Upper lobe of right lung (tissue), 1 donor: ENCODE measurements around the gene PEMT. TPM values are rescaled to one million over a fixed set of nuclear protein-coding genes. Genes with fewer than 3 reads are reported as not detected.

Experiments
- ATAC-seq: fragments of 200-7000 bp; cut with Tn5 transposase; one replicate; pipeline ENCODE4 v1.9.1; 2020; ENCODE audit warnings: mild to moderate bottlenecking, moderate library complexity
- DNase-seq: peaks from one replicate; pipeline ENCODE4 v3.0.0-alpha.2; 2020
- H3K27ac ChIP-seq: fragments of 200-600 bp; one replicate; pipeline ENCODE4 v1.8.0; 2022
- H3K27me3 ChIP-seq: fragments of 200-600 bp; one replicate; pipeline ENCODE4 v1.8.0; 2022; ENCODE audit warnings: mild to moderate bottlenecking
- H3K36me3 ChIP-seq: fragments of 200-600 bp; one replicate; pipeline ENCODE4 v1.8.0; 2022
- H3K4me1 ChIP-seq: fragments of 200-600 bp; one replicate; pipeline ENCODE4 v1.8.0; 2022
- H3K4me3 ChIP-seq: fragments of 200-600 bp; one replicate; pipeline ENCODE4 v1.8.0; 2022; ENCODE audit warnings: mild to moderate bottlenecking
- H3K9me3 ChIP-seq: fragments of 200-600 bp; one replicate; pipeline ENCODE4 v1.8.0; 2022
- CTCF ChIP-seq: fragments of 200-600 bp; IDR thresholded peaks from one replicate; pipeline ENCODE4 v1.8.0; 2022; ENCODE audit warnings: antibody characterized with exemption
- intact Hi-C: fragments of 100-400 bp; cut with DNase I; formaldehyde crosslinking; loops from one replicate; pipeline ENCODE4 v1.11.0; 2022
- total RNA-seq: library from RNA; stranded (reverse); fragmentation: NEBNext Ultra II Directional; extraction: Animal tissue kit (Norgen Biotek cat#: 25700); gene quantifications from one replicate; pipeline ENCODE4 v1.2.1, GENCODE V29; 2021
- donor health status: DM: no; HTN: yes; CAD: no; lungs with severe emphysema.

PEMT gene
- total RNA-seq, 1 donor from 2014 or later, result 29.6 TPM

GRCh38 chr17:17493249-17493985 lies 98.1 kb downstream of the PEMT start:
- ATAC-seq (no peak), DNase-seq (peak; percentile 67)
- Histone ChIP-seq H3K27ac (no peak overlapping the region), H3K9me3 (no peaks in the 10 kb centered on the region), H3K36me3 (peaks cover 23% of the 10 kb centered on the region), H3K4me1 (peaks cover 18% of the 10 kb centered on the region), H3K4me3 (peak overlapping the region; percentile 68), H3K27me3 (no peaks in the 10 kb centered on the region)
- no peak for TF ChIP-seq CTCF
- intact Hi-C loops, result loop anchor here (5.0 kb wide), 1 partner anchor 136 kb away; no protein-coding TSS in a partner anchor

- Histone ChIP-seq H3K27me3 (no peaks in the 10 kb centered on the region), H3K36me3 (peaks cover 27% of the 10 kb centered on the region), H3K4me1 (peaks cover 18% of the 10 kb centered on the region), H3K27ac (no peak overlapping the region), H3K4me3 (no peak overlapping the region), H3K9me3 (no peaks in the 10 kb centered on the region)
- DNase-seq, result peak; percentile 19
- TF ChIP-seq CTCF, result no peak
- no peak for ATAC-seq
- intact Hi-C loops, result loop anchor here (5.0 kb wide), 1 partner anchor 135 kb away; no protein-coding TSS in a partner anchor
These were observed 98.9 kb downstream of the PEMT start for GRCh38 chr17:17492571-17492970.

- intact Hi-C loops, result loop anchor here (5.0 kb wide), 1 partner anchor 135 kb away; no protein-coding TSS in a partner anchor
- H3K27me3 ChIP-seq, result no peaks in the 10 kb centered on the region
- peaks cover 17% of the 10 kb centered on the region for H3K4me1 ChIP-seq
- no peak overlapping the region for H3K27ac ChIP-seq
- peak; percentile 36 for DNase-seq
- peaks cover 30% of the 10 kb centered on the region for H3K36me3 ChIP-seq
- no peak for TF ChIP-seq CTCF
- no peak overlapping the region for H3K4me3 ChIP-seq
- no peaks in the 10 kb centered on the region for H3K9me3 ChIP-seq
- no peak for ATAC-seq
These were observed 99.4 kb downstream of the PEMT start for GRCh38 chr17:17492085-17492484.

- Histone ChIP-seq H3K4me1 (peaks cover 15% of the 10 kb centered on the region), H3K36me3 (peaks cover 30% of the 10 kb centered on the region), H3K27me3 (no peaks in the 10 kb centered on the region), H3K27ac (no peak overlapping the region), H3K9me3 (no peaks in the 10 kb centered on the region), H3K4me3 (no peak overlapping the region)
- ATAC-seq (no peak), DNase-seq (no peak)
- intact Hi-C loops, result loop anchor here (5.0 kb wide), 1 partner anchor 134 kb away; no protein-coding TSS in a partner anchor
- TF ChIP-seq CTCF, result no peak
These were observed 99.9 kb downstream of the PEMT start for GRCh38 chr17:17491546-17491988.

- peak; percentile 56 for DNase-seq
- no peak for TF ChIP-seq CTCF
These were observed 100.5 kb downstream of the PEMT start for GRCh38 chr17:17491031-17491471.

More at GRCh38 chr17:17491031-17491471, 100.5 kb downstream of the PEMT start:
- ATAC-seq, result no peak
- H3K27me3 ChIP-seq, result no peaks in the 10 kb centered on the region
- H3K27ac ChIP-seq, result no peak overlapping the region
- H3K4me3 ChIP-seq, result no peak overlapping the region
- peaks cover 15% of the 10 kb centered on the region for H3K4me1 ChIP-seq
- no peaks in the 10 kb centered on the region for H3K9me3 ChIP-seq
- intact Hi-C loops, result loop anchor here (5.0 kb wide), 1 partner anchor 134 kb away; no protein-coding TSS in a partner anchor
- peaks cover 30% of the 10 kb centered on the region for H3K36me3 ChIP-seq
